ENCODE measurements around the gene DESI1. TPM values are rescaled to one million over a fixed set of nuclear protein-coding genes. Genes with fewer than 3 reads are reported as not detected.

Gene DESI1
- total RNA-seq, 2 experiments from 2014 or later = 91.6 to 97.3 TPM

Other genes with a start within 250 kb of the DESI1 start
- 1 to 10 TPM; 1.9 to 2.4 TPM for gene TEF, start 239.1 kb downstream of the DESI1 start, total RNA-seq
- 10 to 100 TPM; 48.9 to 52.8 TPM for gene TOB2, start 174.2 kb downstream of the DESI1 start, total RNA-seq
- gene PHF5A, start 152.4 kb downstream of the DESI1 start, total RNA-seq = 100 to 1,000 TPM; 103 to 112 TPM
- gene ACO2, start 151.9 kb downstream of the DESI1 start, total RNA-seq = 100 to 1,000 TPM; 111 to 112 TPM
- gene POLR3H, start 76.6 kb downstream of the DESI1 start, total RNA-seq = 10 to 100 TPM; 75.9 to 78.9 TPM
- gene CSDC2, start 60.0 kb downstream of the DESI1 start, total RNA-seq = not detected
- gene PMM1, start 31.2 kb downstream of the DESI1 start, total RNA-seq = 10 to 100 TPM; 30.5 to 31.1 TPM
- gene XRCC6, start 252 bp upstream of the DESI1 start, total RNA-seq = 100 to 1,000 TPM; 470 to 479 TPM
- 100 to 1,000 TPM; 329 to 338 TPM for gene SNU13, start 67.8 kb upstream of the DESI1 start, total RNA-seq
- gene MEI1, start 78.5 kb upstream of the DESI1 start, total RNA-seq = 10 to 100 TPM; 24.0 to 31.1 TPM
- 10 to 100 TPM; 16.3 to 17.2 TPM for gene CCDC134, start 179.6 kb upstream of the DESI1 start, total RNA-seq
- gene SREBF2, start 212.1 kb upstream of the DESI1 start, total RNA-seq = 100 to 1,000 TPM; 103 to 104 TPM

Data from activated CD8-positive, alpha-beta memory T cell treated with anti-CD3 and anti-CD28 coated beads for 36 hours (primary cell).